Stimulated activated CD8-positive, alpha-beta memory T cell treated with anti-CD3 and anti-CD28 coated beads, Interleukin-7, amount 100 ng/mL, for 1 hour (primary cell): ENCODE measurements around the gene RGS3.
"Not testable (repeated sequence)": the region's sequence is repeated elsewhere in the genome, so short reads cannot be mapped to it uniquely, and the experiment has no call there.

Experiments used
- DNase-seq, 2 donors: peaks; one replicate each; pipeline ENCODE4 v3.0.0-alpha.2; 2020; ENCODE audit warnings: low read depth in 2 of 2

The RGS3 gene

GRCh38 chr9:113488490-113488889 is 25.0 kb downstream of the RGS3 start:
- DNase-seq: no peak

GRCh38 chr9:113491147-113491546 is 27.6 kb downstream of the RGS3 start:
- not testable (repeated sequence) for DNase-seq

- no peak for DNase-seq
These were observed 29.0 kb downstream of the RGS3 start for GRCh38 chr9:113492343-113493202.

- DNase-seq: no peak
These were observed 29.6 kb downstream of the RGS3 start for GRCh38 chr9:113493203-113493520.

GRCh38 chr9:113495526-113495925 is 32.0 kb downstream of the RGS3 start:
- no peak for DNase-seq

GRCh38 chr9:113497051-113497450 is 33.5 kb downstream of the RGS3 start:
- no peak for DNase-seq

- no peak for DNase-seq
These were observed 35.8 kb downstream of the RGS3 start for GRCh38 chr9:113499153-113499875.

- no peak for DNase-seq
These were observed 36.5 kb downstream of the RGS3 start for GRCh38 chr9:113499876-113500497.

- no peak for DNase-seq
These were observed 37.7 kb downstream of the RGS3 start for GRCh38 chr9:113501129-113501686.

- DNase-seq: no peak
These were observed 38.3 kb downstream of the RGS3 start for GRCh38 chr9:113501852-113502251.

GRCh38 chr9:113502427-113503034 is 39.0 kb downstream of the RGS3 start:
- no peak for DNase-seq

GRCh38 chr9:113503131-113503541 is 39.6 kb downstream of the RGS3 start:
- no peak for DNase-seq

- DNase-seq: no peak
These were observed 40.2 kb downstream of the RGS3 start for GRCh38 chr9:113503613-113504211.

- no peak for DNase-seq
These were observed 41.4 kb downstream of the RGS3 start for GRCh38 chr9:113504725-113505590.

GRCh38 chr9:113506090-113506589 is 42.6 kb downstream of the RGS3 start:
- no peak for DNase-seq

- DNase-seq: no peak
These were observed 43.7 kb downstream of the RGS3 start for GRCh38 chr9:113507256-113507655.

GRCh38 chr9:113508111-113508749 is 44.7 kb downstream of the RGS3 start:
- no peak for DNase-seq

GRCh38 chr9:113509463-113509862 is 45.9 kb downstream of the RGS3 start:
- no peak for DNase-seq

- no peak for DNase-seq
These were observed 47.6 kb downstream of the RGS3 start for GRCh38 chr9:113511047-113511521.
